A549 (cell line): ENCODE data around the gene PEPD.

Source experiments
- CHD2 ChIP-seq: fragments of 150-350 bp; IDR thresholded peaks from 2 replicates; pipeline ENCODE4 v1.6.1; 2014; ENCODE audit warnings: low read length; ENCODE audit not compliant: partially characterized antibody
- CTCF ChIP-seq: fragments of >200 bp; sonication (Bioruptor Twin); formaldehyde crosslinking; IDR thresholded peaks from 3 replicates; pipeline ENCODE4 v1.5.1; 2016
- EP300 ChIP-seq, 2 experiments: fragments of >200 bp; sonication (Bioruptor Twin); formaldehyde crosslinking; IDR thresholded peaks; 2 replicates in 1 of 2; 3 replicates in 1 of 2; pipeline ENCODE4 v1.6.1; 2016 to 2017
- HOXA7 ChIP-seq: fragments of 250-450 bp; sonication (Bioruptor Pico); IDR thresholded peaks from 2 replicates; pipeline ENCODE4 v1.5.0; 2020; ENCODE audit warnings: mild to moderate bottlenecking, moderate library complexity
- POLR2A ChIP-seq: IDR thresholded peaks from 2 replicates; pipeline ENCODE4 v1.6.1; 2012; ENCODE audit warnings: mild to moderate bottlenecking, low read length

- TF ChIP-seq CTCF, result no peak
- TF ChIP-seq EP300 (IDR thresholded peaks at IDR 0.05), result no peak
- no peak for TF ChIP-seq HOXA7 (CRISPR knock-in tag)
- TF ChIP-seq POLR2A, result no peak
- TF ChIP-seq CHD2, result no peak
Measured at GRCh38 chr19:33490041-33490451, 31.5 kb downstream of the PEPD start.
